ENCODE measurements around the gene TMPRSS3.

Gene TMPRSS3

DNA sequence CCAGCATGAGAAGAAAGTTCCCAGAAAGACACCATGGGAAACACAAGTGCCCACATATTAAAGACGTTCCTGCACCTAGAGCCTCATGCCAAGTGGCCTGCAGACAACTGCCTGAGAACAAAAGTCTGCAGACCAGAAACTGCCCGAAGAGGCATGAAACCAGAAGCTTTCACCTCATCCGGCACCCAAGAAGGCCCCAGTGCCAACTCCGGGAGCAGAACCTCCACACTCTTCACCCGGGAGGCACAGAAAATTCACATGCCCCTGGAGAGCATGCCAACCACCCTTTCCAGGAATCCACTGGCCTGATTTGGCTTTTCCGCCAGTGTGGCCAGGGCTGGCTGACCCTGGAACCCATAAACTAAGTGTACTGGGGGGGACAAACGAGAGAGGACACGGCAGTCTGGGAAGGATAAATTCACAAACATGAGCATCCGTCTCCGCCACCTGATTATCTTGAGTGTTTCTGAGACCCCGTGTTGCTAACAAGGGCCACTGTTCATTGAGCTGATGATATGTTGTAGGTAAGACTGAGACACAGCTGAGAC lies 51.8 kb downstream of the TMPRSS3 start:
- in situ Hi-C loops (cut with MboI; ENCODE audit: low sequenced_read_pairs, unreplicated experiment), result no loop called here
- TF ChIP-seq, protein P1, sequence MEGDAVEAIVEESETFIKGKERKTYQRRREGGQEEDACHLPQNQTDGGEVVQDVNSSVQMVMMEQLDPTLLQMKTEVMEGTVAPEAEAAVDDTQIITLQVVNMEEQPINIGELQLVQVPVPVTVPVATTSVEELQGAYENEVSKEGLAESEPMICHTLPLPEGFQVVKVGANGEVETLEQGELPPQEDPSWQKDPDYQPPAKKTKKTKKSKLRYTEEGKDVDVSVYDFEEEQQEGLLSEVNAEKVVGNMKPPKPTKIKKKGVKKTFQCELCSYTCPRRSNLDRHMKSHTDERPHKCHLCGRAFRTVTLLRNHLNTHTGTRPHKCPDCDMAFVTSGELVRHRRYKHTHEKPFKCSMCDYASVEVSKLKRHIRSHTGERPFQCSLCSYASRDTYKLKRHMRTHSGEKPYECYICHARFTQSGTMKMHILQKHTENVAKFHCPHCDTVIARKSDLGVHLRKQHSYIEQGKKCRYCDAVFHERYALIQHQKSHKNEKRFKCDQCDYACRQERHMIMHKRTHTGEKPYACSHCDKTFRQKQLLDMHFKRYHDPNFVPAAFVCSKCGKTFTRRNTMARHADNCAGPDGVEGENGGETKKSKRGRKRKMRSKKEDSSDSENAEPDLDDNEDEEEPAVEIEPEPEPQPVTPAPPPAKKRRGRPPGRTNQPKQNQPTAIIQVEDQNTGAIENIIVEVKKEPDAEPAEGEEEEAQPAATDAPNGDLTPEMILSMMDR (IDR thresholded peaks at IDR 0.05; ENCODE audit: borderline replicate concordance, control extremely low read depth, extremely low read depth, insufficient read depth, missing control alignments), result no peak
- no peak for DNase-seq (ENCODE audit: low spot score)

DNA sequence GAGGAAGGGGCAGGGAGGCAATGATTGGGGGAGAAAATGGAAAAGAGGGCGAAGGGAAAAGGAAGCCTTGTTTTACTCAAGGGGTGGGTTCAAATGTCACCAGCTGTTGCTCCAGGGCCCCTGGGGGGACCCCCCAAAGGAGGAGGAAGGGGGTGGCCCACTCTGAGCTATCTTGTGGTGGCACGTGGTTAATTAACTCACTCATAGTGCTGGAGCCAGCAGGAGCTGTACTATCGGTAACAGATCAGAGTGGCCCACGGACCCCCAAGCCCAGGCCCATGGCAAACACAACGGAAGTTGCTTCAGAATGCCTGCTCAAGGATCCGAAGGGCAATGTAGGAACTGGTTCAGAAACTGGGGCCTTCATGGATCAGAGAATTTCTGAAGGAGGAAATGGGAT lies 52.3 kb downstream of the TMPRSS3 start:
- in situ Hi-C loops (cut with MboI; ENCODE audit: low sequenced_read_pairs, unreplicated experiment), result no loop called here
- TF ChIP-seq, protein P1 (IDR thresholded peaks at IDR 0.05; ENCODE audit: borderline replicate concordance, control extremely low read depth, extremely low read depth, insufficient read depth, missing control alignments), result no peak
- no peak for DNase-seq (ENCODE audit: low spot score)

DNA sequence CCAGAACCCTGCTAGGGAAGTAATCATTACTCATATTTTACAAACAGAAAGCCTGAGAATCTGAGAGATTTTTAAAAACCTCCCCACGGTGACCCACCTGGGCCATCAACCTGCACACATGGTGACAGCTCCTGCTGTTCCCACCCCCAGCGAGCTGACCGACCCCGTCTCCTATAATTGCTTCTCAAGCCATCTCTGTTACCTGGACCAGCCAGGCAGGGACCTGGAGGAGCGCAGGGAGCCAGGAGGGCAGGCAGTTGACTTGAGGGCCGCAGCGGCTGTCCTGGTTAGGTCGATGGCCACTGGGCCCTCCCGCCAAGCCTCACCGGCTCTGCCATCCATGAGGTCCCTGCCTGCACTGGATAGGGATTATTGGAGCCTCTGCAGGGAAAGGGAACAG lies 52.8 kb downstream of the TMPRSS3 start:
- TF ChIP-seq, protein P1 (IDR thresholded peaks at IDR 0.05; ENCODE audit: borderline replicate concordance, control extremely low read depth, extremely low read depth, insufficient read depth, missing control alignments), result no peak
- in situ Hi-C loops (cut with MboI; ENCODE audit: low sequenced_read_pairs, unreplicated experiment), result no loop called here
- DNase-seq (ENCODE audit: low spot score), result no peak

DNA sequence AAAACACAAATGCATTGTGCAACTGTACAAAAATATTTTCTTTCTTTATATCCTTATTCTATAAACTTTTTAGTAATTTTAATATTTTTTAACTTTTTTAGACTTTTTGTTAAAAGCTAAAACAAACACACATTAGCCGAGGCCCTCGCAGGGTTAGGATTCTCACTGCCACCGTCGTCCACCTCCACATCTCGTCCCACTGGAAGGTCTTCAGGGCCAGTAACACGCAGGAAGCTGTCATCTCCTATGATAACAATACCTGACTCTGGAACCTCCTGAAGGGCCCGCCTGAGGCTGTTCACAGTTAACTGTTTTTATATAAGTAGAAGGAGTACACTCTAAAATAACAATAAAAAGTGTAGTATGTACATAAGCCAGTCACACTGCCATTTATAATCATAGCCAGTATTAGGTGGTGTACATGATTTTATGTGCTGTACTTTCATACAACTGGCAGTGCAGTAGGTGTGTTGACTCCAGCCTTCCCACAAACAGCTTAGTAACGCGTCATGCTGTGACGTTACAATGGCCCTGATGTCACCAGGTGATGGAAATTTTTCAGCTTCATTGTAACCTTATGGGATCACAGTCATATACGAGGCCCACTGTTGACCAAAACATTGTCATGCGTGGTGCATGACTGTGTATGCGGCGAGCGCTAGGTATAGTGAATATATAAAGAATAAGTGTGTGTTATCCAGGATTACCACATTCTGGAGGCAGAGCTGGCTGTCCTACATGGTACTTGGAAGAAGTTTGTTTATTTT lies 53.9 kb downstream of the TMPRSS3 start:
- TF ChIP-seq, protein P1 (IDR thresholded peaks at IDR 0.05; ENCODE audit: borderline replicate concordance, control extremely low read depth, extremely low read depth, insufficient read depth, missing control alignments), result no peak
- no peak for DNase-seq (ENCODE audit: low spot score)
- in situ Hi-C loops (cut with MboI; ENCODE audit: low sequenced_read_pairs, unreplicated experiment), result no loop called here

DNA sequence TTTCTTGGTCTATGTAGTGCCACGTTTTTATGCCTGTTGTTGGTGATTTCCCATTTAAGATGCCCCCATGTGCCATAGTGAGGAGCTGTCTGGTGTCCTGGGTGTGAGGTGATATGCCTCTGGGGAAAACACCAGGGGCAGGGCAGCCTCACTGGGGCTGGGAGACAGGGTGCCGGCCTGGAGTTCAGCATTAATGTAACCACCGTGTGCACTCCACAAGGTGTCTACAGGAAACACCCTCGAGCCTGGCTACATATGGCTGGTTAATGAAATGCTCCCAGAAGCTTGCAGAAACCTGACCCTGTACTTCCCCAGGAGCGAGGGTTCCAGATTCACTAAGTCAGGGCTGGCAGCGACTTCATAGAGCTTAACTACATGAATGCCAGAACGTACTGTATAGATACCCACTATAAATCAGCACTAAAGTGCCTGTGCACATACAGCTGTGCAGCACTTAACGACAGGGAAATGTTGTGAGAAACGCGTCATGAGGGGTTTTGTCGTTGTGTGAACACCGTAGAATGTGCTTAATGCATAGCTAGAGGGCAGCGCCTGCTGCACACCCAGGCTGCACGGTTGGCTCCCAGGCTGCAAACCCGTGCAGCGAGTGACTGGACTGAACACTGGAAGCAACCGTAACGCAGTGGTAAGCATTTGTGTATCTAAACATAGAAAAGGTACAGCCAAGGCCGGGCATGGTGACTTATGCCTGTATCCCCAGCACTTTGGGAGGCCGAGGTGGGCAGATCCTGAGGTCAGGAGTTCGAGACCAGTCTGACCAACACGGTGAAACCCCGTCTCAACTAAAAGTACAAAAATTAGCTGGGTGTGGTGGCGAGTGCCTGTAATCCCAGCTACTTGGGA lies 55.4 kb downstream of the TMPRSS3 start:
- no peak for DNase-seq (ENCODE audit: low spot score)
- TF ChIP-seq, protein P1 (IDR thresholded peaks at IDR 0.05; ENCODE audit: borderline replicate concordance, control extremely low read depth, extremely low read depth, insufficient read depth, missing control alignments), result no peak
- in situ Hi-C loops (cut with MboI; ENCODE audit: low sequenced_read_pairs, unreplicated experiment), result no loop called here
